Glomerular endothelial cell (primary cell): Measurements from ENCODE around the gene TSTD1. TPM values are rescaled to one million over a fixed set of nuclear protein-coding genes. Genes with fewer than 3 reads are reported as not detected.
"Not testable (repeated sequence)": the region's sequence is repeated elsewhere in the genome, so short reads cannot be mapped to it uniquely, and the experiment has no call there.

ENCODE experiments used
- DNase-seq: peaks from one replicate; pipeline ENCODE4 v3.0.0-alpha.2; 2011; ENCODE audit warnings: low read depth, low spot score; ENCODE audit errors: extremely low read depth
- total RNA-seq: library from RNA; depleted of rRNA; stranded (reverse); fragments of >200 nt; gene quantifications from 2 replicates; pipeline ENCODE4 v1.2.3, GENCODE V29; 2015

TSTD1 gene
- total RNA-seq, 1 donor from 2014 or later = 0.82 TPM

- no peak for DNase-seq
These were observed 386 bp upstream of the TSTD1 start for GRCh38 chr1:161039154-161039545.

- DNase-seq = no peak
These were observed 872 bp downstream of the TSTD1 start for GRCh38 chr1:161037661-161038522.

GRCh38 chr1:161033751-161034150, 5.0 kb downstream of the TSTD1 start:
- no peak for DNase-seq

GRCh38 chr1:161032409-161032808, 6.4 kb downstream of the TSTD1 start:
- DNase-seq = no peak

- no peak for DNase-seq
These were observed 6.9 kb downstream of the TSTD1 start for GRCh38 chr1:161031874-161032273.

GRCh38 chr1:161029466-161029865, 9.3 kb downstream of the TSTD1 start:
- not testable (repeated sequence) for DNase-seq

GRCh38 chr1:161026954-161027353, 11.8 kb downstream of the TSTD1 start:
- not testable (repeated sequence) for DNase-seq

- not testable (repeated sequence) for DNase-seq
These were observed 16.3 kb downstream of the TSTD1 start for GRCh38 chr1:161022432-161022831.

- no peak for DNase-seq
These were observed 16.8 kb downstream of the TSTD1 start for GRCh38 chr1:161021970-161022353.

GRCh38 chr1:161021165-161021969, 17.4 kb downstream of the TSTD1 start:
- DNase-seq = no peak

- no peak for DNase-seq
These were observed 18.1 kb downstream of the TSTD1 start, which contains the start of gene F11R for GRCh38 chr1:161020509-161021164. TSS of gene F11R (minus strand) at chr1:161021152. CDS start at chr1:161021073, 79 bp downstream.

- no peak for DNase-seq
These were observed 18.8 kb downstream of the TSTD1 start for GRCh38 chr1:161019751-161020495.

GRCh38 chr1:161019111-161019660, 19.6 kb downstream of the TSTD1 start:
- not testable (repeated sequence) for DNase-seq

- DNase-seq = no peak
These were observed 20.2 kb downstream of the TSTD1 start for GRCh38 chr1:161018631-161018930.

GRCh38 chr1:161017756-161018630, 20.8 kb downstream of the TSTD1 start:
- no peak for DNase-seq

GRCh38 chr1:161017181-161017580, 21.6 kb downstream of the TSTD1 start:
- not testable (repeated sequence) for DNase-seq

- DNase-seq = not testable (repeated sequence)
These were observed 22.1 kb downstream of the TSTD1 start for GRCh38 chr1:161016683-161017082.

GRCh38 chr1:161013488-161014230, 25.1 kb downstream of the TSTD1 start:
- peak; percentile 98 for DNase-seq

- DNase-seq = no peak
These were observed 25.7 kb downstream of the TSTD1 start for GRCh38 chr1:161013131-161013487.
